ENCODE measurements around the gene DCDC2B.

Gene DCDC2B

GRCh38 chr1:32197074-32197473 lies 11.8 kb upstream of the DCDC2B start:
- DNase-seq = no peak

GRCh38 chr1:32197837-32198236 lies 11.1 kb upstream of the DCDC2B start:
- DNase-seq = no peak

- no peak for DNase-seq
These were observed 10.4 kb upstream of the DCDC2B start for GRCh38 chr1:32198237-32199042.

GRCh38 chr1:32199043-32199716 lies 9.7 kb upstream of the DCDC2B start:
- DNase-seq = no peak

- no peak for DNase-seq
These were observed 9.2 kb upstream of the DCDC2B start for GRCh38 chr1:32199717-32200072.

- DNase-seq = peak; percentile 69
These were observed 8.5 kb upstream of the DCDC2B start, which contains the start of gene CCDC28B for GRCh38 chr1:32200226-32201010. TSS of gene CCDC28B (plus strand) at chr1:32200595. CDS start at chr1:32201936, 1,341 bp downstream.

GRCh38 chr1:32201011-32201855 lies 7.7 kb upstream of the DCDC2B start:
- peak; percentile 45 for DNase-seq

- DNase-seq = no peak
These were observed 3.9 kb upstream of the DCDC2B start for GRCh38 chr1:32204943-32205361.

- peak; percentile 95 for DNase-seq
These were observed 3.2 kb upstream of the DCDC2B start, which contains the start of gene IQCC for GRCh38 chr1:32205401-32206370. TSS of gene IQCC (plus strand) at chr1:32205671. CDS start at chr1:32205682, 11 bp downstream.

GRCh38 chr1:32208469-32208868 lies 420 bp upstream of the DCDC2B start:
- no peak for DNase-seq

GRCh38 chr1:32215629-32216480 lies 7.0 kb downstream of the DCDC2B start:
- peak; percentile 72 for DNase-seq

GRCh38 chr1:32216566-32216965 lies 7.7 kb downstream of the DCDC2B start:
- DNase-seq = no peak

GRCh38 chr1:32219022-32219421 lies 10.1 kb downstream of the DCDC2B start:
- DNase-seq = no peak

GRCh38 chr1:32220746-32221580 lies 12.1 kb downstream of the DCDC2B start:
- DNase-seq = no peak

- no peak for DNase-seq
These were observed 12.7 kb downstream of the DCDC2B start for GRCh38 chr1:32221581-32221979.

- DNase-seq = peak; percentile 96
These were observed 13.3 kb downstream of the DCDC2B start, which contains the start of the genes EIF3I and TMEM234 for GRCh38 chr1:32221980-32222755. TSS of gene EIF3I (plus strand) at chr1:32222407. CDS start at chr1:32222442, 35 bp downstream. TSS of gene TMEM234 (minus strand) at chr1:32222353. CDS start at chr1:32222322, 31 bp downstream.

- DNase-seq = no peak
These were observed 14.8 kb downstream of the DCDC2B start for GRCh38 chr1:32223683-32224082.

- DNase-seq = no peak
These were observed 15.4 kb downstream of the DCDC2B start for GRCh38 chr1:32224285-32224684.
